GM19463 (cell line): ENCODE data around the gene DUSP7.
"Not testable (repeated sequence)": the region's sequence is repeated elsewhere in the genome, so short reads cannot be mapped to it uniquely, and the experiment has no call there.

Source experiments
- ATAC-seq: cut with Tn5 transposase; IDR thresholded peaks from one replicate; pipeline ENCODE4 v1.9.1; 2021; ENCODE audit warnings: mild to moderate bottlenecking, moderate library complexity; ENCODE audit not compliant: unreplicated experiment

DUSP7 gene

GRCh38 chr3:52049503-52049902 lies 6.9 kb downstream of the DUSP7 start:
- no peak for ATAC-seq

- ATAC-seq = no peak
Measured at GRCh38 chr3:52047295-52047960, 8.9 kb downstream of the DUSP7 start.

GRCh38 chr3:52046902-52047239 lies 9.5 kb downstream of the DUSP7 start:
- no peak for ATAC-seq

- ATAC-seq = no peak
Measured at GRCh38 chr3:52046186-52046901, 10.0 kb downstream of the DUSP7 start.

GRCh38 chr3:52044869-52045619 lies 11.3 kb downstream of the DUSP7 start:
- ATAC-seq = no peak

- ATAC-seq = no peak
Measured at GRCh38 chr3:52043750-52044149, 12.6 kb downstream of the DUSP7 start.

- not testable (repeated sequence) for ATAC-seq
Measured at GRCh38 chr3:52043039-52043438, 13.3 kb downstream of the DUSP7 start.

GRCh38 chr3:52041118-52041731 lies 15.1 kb downstream of the DUSP7 start:
- ATAC-seq = no peak

- no peak for ATAC-seq
Measured at GRCh38 chr3:52040600-52040999, 15.8 kb downstream of the DUSP7 start.

- ATAC-seq = no peak
Measured at GRCh38 chr3:52039846-52040245, 16.5 kb downstream of the DUSP7 start.

GRCh38 chr3:52039426-52039825 lies 16.9 kb downstream of the DUSP7 start:
- ATAC-seq = no peak

- ATAC-seq = no peak
Measured at GRCh38 chr3:52038227-52038626, 18.1 kb downstream of the DUSP7 start.

GRCh38 chr3:52037291-52037690 lies 19.1 kb downstream of the DUSP7 start:
- no peak for ATAC-seq

GRCh38 chr3:52036829-52037228 lies 19.5 kb downstream of the DUSP7 start:
- no peak for ATAC-seq

- peak; percentile 89 for ATAC-seq
Measured at GRCh38 chr3:52036222-52036694, 20.1 kb downstream of the DUSP7 start.

- no peak for ATAC-seq
Measured at GRCh38 chr3:52034651-52035050, 21.7 kb downstream of the DUSP7 start.

- ATAC-seq = no peak
Measured at GRCh38 chr3:52034212-52034611, 22.2 kb downstream of the DUSP7 start.

- ATAC-seq = not testable (repeated sequence)
Measured at GRCh38 chr3:52033748-52034147, 22.6 kb downstream of the DUSP7 start.

GRCh38 chr3:52032702-52033408 lies 23.5 kb downstream of the DUSP7 start:
- no peak for ATAC-seq

- ATAC-seq = no peak
Measured at GRCh38 chr3:52031896-52032295, 24.5 kb downstream of the DUSP7 start.
